ENCODE data around the gene SPTSSB.

The SPTSSB gene

DNA sequence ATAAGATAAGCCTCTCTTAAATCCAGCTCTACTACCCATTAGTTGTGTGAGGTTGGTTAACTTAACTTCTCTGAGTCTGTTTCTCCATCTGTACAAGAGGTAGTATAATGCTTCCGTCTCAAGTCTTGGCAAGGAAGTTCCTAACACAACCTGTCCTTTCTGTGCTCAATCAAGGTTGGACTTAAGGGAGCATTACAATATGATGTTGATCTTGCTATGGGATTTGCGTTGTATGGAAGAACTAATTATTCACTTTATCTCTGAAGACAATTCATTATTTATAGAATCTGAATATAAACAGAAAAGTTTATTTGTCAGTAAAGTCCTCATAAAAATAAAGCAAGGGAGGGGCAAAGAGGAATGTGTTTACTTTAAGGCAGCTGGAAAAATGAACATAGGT is 18.9 kb upstream of the SPTSSB start:
- DNase-seq: no peak

DNA sequence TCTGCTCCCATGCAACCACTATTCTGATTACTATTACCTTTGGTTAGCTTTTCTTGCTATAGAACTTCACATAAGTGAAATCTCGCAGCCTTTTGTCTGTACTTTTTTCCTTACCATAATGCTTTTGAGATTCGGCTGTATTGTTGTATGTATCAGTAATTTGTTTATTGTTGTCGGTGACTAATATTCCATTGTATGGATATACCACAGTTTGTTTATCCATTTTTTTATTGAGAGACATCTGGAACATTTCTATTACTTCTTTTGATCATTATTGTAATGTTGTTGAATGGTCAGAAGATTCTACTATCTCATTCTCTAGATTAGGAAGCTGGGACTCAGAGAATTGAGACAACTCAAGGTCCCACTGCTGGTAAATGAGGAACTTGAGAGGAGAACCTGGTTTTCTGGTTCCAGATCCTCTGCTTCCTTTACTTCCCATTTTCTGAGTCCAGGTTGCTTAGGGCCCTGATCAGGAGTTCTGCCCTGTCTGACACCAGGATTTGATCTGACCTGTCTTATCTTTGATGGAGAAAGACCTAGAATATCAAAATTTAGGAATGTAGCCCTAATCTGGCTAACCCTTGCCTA is 18.2 kb upstream of the SPTSSB start:
- no peak for DNase-seq

DNA sequence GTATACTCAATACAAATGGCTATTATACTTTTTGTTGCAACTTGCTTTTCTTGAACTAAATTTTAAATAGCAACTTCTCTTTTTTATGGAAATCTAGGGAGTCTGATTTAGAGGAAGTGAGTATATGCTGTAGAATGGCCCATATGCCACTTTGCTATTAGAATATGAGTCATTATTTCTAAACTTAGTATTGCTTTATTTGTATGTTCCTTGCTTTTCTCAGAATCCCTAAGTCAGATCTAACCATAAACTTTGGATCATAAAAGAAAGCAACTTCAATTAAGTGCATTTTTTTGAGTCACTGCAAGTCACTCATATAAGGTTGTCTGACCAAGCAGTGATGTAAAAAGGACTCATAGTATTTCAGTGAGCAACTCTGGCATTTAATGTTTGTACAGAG is 17.5 kb upstream of the SPTSSB start:
- no peak for DNase-seq

DNA sequence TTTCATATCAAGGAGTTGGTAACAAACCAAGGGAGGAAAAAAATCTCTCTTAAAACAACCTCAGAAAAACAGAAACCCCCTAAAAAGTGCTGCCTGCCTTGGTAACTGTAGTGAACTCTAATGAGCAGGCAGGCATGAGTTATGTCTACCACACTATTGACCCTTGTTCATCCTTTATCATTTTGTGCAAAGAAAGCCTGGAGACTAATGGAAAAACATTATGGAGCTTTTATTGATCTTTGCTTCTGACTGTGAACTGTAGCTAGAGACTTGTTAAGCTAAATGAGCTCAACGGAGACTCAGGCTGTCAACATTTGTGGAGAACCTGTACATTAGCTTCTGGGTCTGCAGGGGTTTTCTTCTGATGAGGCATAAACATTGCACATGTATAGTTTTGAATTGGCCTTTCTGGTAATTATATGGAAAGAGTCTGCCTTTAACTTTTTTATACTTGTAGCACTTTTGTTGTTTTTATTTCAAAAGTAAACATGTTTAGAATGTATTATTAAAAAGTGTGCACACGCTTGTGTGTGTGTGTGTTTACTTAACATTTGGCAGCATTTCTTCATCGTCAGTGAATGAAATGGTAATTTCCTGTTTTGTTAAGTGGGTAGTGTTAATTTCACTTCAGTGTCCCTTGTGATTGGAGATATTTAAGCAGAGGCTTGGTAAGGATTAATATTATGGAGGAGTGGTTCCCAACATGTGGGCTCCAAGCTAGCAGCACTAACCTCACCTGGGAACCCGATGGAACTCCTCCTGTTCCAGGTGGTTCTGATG is 15.9 kb upstream of the SPTSSB start:
- no peak for DNase-seq

DNA sequence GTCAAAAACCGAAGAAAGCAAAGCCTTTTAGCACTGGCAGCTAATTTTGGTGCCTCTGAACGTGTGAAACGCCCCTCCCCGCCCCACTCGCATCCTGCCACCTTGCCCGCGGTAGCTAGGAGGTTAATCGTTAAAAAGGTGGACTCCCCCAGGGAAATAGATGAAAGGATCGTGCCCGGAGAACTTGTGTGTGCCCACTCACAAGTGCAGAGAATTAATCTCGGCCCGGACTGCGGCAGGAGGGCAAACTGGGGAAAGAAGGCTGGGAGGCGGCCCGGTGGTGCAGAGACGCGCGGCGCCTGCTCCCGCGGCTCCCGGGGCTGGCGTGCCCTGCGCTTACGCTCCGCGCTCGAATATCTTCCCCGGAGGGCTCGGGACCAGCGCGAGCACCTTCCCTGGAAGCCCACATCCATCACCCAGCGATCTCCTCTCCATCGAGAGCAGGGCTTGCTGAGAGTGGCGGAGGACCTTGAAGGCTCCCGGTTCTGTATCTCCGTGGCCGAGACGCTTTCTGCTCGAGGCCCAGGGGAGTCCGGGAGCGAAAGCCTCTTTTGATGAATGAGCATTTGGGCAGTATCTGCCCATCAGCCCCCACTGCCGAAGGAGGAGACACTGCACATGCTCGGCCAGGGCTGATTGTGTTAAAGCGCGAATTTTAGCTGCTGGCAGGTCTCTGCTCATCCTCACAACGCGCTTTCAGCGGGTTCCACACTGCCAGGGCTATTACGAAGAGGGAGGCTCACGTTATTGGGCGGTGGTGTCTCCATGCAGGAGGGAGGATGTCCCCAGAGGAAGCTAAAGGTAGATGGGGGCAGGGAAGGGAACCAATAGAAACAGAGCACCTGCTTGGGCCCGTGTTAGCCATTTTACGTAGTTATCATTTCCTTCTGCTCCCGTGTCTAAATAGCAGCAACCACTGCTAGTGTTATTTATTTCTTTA is 1.3 kb upstream of the SPTSSB start:
- DNase-seq: peak; percentile 64

DNA sequence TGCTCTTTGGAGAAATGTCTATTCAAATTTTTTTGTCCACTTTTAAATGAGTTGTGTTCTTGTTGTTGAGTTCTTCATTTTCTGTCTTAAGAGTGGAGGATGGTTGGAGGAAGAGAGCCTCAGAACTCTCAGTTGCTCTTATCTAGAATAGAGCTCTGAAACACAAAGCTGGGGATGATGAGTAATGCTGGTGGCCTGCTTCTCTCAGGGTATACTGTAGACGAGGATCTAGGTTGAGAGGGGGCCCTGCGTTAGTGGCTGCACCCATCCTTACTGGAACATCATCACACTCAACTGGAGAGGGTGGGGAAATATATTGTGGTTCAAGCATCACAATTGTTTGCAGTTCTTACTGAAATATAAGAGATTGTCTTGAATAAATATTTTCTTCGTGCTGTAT is 1.8 kb downstream of the SPTSSB start:
- no peak for DNase-seq

DNA sequence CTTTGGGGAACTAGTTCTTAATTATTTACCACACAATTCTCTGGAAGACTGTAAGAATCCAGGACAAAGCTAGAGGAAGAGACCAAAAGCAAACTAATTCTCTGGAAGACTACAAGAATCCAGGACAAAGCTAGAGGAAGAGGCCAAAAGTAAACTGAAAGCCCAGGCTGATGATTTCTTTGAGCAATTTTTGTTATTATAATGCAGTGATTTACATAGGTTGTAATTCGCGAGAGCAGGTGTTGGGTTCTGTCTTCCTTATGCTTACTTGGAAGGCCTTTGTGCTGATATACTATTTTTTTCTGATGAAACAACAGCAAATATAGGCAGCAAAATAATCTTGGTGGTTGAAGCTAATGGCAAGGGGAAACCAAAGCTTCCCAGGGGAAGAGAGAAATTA is 5.2 kb downstream of the SPTSSB start:
- DNase-seq: no peak

DNA sequence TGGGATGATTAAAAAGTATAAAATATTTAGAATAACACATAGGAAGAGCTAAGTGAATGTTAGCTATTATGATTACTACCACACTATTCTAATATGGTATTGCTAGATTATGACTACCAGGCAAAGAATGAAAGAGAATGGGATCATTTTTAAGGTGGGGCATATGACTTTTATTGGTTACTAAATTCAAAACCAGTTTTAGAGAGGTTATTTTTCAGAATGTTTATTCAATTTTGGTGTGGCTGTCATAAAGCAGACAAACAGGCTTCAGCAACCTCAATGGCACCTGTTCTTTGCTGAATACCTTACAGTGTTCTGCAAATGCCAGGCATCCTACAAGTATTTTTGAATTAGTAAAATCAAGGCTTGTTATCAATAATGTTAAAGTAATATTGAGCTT is 12.8 kb downstream of the SPTSSB start:
- DNase-seq: no peak

DNA sequence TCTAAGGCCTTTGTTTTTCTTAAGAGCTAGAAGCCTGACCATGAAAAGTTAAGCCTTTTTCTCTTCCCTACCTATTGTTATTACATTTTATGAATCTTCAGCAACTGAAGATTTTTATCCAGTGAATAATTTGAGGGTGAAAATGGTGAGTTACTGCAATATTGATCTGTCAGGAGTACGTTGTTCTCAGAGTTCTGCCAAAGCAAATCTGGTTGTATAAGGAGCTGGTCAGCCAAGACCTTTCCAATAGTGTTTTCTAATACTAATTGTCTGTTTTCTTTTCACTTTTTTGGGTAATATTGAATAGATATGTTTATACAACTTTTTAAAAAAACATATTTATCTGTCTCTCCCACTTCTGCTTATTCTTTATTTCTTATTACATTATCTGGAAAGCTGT is 15.0 kb downstream of the SPTSSB start:
- DNase-seq: no peak

DNA sequence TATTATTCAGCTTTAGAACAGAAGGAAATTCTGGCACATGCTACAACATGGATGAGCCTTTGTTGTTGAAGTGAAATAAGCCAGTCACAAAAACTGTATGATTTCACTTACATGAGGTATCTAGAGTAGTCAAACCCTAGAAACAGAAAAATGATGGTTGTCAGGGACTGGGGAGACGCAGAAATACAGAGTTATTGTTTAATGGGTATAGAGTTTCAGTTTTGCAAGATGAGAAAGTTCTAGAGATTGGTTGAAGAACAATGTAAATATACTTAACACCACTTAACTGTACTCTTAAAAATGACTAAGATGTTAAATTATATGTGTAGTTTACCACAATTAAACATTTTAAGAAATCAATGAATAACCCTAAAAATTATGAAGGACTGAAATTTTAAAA is 15.8 kb downstream of the SPTSSB start:
- DNase-seq: no peak

DNA sequence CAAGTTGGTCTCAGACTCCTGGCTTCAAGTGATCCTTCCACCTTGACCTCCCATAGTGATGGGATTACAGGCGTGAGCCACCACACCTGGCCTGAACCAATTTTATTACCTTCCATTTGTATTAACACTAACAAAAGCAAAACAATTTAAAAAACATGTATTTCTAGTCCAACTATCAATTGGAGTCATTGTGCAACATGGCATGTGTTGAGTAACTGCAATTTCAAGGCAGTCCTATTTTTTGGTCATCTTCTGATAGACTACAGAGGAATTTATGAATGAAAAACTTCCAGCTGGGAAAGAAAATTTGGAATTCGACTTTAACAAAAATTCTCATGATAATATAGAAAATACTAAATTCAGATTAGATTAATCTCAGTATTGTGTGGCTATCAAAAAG is 16.8 kb downstream of the SPTSSB start:
- no peak for DNase-seq

DNA sequence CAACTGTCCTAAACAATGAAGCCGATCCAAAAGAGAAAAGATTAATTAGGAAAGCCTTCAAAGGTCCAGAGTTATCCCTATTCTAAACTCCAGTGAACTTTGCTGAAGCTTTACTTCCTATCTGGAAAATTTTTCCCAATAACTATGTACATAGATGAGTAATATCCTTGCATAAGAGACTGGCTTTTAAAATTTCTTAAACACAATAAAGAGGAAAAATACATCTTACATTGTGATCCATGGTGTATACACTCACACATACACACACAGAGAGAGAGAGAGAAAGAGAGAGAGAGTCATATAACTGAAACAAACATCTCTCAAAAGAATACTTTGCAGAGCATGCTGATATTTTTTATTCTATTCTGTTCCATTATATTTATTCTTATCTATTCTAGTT is 20.0 kb downstream of the SPTSSB start:
- DNase-seq: no peak

DNA sequence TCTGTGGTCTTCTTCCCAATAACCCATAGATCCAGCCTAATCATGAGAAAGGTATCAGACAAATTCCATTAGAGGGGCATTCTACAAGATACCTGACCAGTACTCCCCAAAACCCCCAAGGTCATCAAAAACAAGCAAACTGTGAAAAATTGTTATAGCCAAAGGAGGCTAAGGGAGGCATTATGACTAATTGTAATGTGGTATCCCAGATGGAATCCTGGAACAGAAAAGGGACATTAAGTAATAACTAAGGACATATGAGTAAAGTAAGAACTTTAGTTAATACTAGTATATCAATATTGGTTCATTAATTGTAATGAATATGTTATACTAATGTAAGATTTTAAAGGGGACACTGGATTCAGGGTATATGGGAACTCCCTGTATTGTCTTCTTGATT is 20.4 kb downstream of the SPTSSB start:
- no peak for DNase-seq

DNA sequence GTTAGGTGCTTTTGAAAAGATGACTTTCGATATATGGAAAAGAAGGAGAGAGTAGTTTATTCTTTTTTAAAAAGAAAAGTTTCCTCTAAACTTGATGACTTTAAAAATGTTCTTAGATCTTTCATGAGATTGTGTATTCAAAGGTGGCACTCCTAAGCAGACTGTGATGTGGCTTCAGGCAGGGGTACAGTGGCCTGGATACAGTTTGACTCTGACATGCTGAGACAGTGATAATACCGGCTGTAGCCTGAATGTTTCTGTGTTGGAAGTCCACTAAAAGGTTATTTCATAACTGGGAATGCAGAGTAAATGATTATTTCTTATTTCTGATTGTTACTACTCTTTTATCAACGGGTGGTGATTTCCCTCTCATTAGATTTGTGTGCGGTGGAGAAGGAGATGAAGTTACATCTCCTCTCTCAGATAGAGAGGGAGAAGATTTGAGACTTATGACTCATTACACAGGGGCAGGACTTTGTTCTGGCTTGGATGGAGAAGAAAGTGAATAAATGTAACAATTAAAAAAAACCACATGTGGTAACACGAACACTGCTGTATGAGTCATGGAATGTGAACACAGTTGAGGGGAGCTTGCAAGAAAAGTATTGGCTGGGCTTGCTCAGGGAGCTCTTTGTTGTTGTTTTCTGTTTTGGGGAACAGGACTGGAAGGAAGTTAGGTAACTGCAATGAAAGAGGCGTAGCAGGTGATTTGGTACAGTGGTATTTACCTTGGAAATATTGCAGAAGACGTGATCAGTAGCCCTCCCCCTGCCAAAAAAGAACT is 21.6 kb downstream of the SPTSSB start:
- DNase-seq: peak; percentile 61

DNA sequence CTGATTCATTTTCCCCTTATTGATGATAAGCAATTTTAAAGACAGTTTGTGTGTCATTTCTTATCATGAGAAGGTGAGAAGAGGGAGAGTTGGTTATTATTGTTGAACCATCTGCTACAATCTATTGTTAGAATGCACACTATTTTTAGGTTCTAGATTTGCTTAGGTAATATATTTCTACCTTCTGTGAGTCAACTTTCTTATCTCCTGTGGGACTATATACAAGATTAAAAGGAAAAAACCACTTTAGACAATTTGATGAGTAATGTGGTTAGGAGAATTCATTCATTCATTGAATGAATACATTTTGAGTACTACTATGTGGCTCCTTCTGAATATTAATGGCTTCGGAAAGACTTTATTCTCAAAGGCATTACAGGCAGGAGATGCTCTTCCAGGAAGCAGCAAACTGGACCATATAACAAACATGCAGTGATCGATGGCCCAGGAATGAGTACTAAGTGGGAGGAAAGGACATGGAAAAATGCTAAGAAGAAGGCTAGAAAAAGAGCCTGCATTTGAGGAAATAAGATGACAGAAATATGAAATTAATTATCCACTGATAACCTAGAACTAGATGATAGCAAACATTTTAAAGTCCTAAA is 22.4 kb downstream of the SPTSSB start:
- no peak for DNase-seq

DNA sequence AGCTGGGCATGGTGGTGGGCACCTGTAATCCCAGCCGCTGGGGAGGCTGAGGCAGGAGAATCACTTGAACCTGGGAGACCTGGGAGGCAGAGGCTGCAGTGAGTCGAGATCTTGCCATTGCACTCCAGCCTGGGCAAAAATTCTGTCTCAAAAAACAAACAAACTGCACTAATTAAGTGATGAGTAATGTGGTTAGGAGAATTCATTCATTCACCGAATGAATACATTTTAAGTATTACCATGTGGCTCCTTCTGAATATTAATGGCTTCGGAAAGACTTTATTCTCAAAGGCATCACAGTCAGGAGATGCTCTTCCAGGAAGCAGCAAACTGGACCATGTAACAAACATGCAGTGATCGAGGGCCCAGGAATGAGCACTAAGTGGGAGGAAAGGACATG is 23.6 kb downstream of the SPTSSB start:
- no peak for DNase-seq

DNA sequence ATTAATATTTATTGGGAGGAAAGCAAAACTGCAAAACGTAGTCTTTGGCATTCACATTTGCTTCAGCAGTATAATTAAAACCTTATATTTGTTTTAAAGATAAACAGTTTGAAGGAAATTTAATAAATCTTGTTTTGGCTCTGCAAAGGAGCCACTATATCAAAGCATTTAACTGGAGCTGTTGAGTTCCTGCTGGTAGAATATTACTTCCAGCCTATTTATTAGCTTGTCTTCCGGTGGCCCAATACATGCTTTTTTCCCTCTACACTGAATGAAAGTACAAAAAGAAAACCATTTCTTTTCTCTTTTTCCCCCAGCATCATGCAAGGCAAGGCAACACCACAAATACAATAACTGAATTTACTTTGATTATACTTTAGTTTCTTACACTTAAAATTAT is 26.3 kb downstream of the SPTSSB start:
- DNase-seq: no peak

DNA sequence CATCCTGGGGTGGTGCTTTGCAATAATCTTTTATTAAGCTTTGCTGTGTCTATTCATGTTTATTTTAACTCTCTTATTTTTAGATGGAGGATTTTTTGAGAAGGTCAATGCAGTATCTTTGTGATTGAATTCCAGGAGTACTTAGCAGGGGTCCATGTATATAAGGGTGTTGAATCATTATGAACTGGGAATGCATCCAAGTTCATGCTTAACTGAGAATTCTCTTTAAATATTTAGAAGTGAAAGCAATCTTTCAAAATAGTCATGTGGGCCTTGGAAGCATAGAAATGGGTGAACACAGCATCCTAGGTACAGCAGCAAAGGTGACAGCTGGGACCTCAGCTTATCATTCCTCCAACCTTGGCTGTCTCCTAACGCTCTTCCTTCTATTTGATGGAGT is 27.3 kb downstream of the SPTSSB start:
- no peak for DNase-seq

DNA sequence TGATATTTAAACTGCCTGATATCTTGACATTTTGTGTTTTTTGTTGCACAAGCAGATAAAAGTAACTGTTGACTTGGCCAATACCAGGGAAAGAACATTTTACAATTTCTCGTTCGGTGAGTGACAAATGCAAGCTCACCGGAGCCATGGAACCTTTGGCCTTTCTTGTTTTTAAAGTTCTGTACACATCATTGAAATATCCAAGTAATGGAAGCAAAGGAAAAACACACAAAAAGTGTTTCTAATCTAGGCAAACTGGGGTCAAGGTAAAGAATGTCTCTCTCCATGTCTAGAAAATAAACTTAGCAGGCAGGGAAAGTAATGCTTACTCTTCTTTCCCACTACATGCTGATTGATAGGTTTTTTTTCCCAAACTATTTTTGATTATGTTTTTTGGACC is 27.8 kb downstream of the SPTSSB start:
- no peak for DNase-seq

DNA sequence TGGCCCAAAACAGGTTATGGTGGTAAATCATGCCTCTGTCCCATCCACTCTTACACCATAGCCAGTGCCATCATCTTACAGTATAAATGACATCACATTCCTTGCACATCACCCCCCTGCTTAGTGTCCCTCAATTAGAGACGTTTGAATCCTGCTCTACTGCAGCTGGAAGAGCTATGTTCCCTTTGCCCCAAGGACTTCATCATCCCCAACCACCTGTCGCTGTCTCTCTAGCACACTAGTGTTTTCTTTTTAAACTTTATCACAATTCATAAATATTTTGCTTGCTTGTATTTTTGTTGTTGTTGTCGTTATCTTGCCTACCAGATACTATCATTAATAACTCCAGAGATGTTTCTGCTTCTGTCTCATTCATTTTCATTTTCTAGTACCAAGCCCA is 28.7 kb downstream of the SPTSSB start:
- no peak for DNase-seq

DNA sequence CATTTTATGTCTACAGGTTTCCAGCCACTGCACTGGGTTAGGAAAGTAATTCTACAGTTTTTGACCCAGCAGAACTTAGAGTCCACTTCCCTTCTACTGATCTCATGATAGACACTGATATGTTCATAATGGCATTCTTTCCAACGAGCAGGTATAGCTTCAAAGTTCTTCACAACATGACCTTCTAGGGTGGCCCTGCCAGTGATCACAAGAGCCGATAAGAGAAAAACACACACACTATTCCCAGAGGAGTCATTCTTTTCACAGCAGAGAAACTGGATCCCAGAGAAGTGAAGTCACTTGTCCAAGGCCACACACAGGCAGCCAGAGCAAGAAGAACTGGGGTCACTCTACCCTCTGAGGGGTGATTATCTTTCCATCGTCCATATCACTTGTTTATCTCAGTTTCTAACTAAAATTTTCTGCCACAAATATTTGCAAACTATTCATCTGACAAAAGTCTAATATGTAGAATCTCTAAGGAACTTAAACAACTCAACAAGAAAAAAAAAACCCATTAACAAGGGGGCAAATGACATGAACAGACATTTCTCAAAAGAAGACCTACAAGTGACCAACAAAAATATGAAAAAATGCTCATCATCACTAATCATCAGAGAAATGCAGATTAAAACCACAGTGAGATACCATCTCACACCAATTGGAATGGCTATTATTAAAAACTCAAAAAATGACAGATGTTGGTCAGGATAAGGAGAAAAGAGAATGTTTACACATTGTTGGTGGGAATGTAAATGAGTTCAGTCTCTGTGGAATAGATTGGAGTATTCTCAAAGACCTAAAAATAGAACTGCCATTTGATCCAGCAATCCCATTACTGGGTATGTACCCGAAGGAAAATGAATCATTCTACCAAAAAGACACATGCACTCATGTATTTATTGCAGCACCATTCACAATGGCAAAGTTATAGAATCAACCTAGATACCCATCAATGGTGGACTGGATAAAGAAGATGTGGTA is 31.5 kb downstream of the SPTSSB start:
- DNase-seq: no peak

All from activated effector memory CD4-positive, alpha-beta T cell treated with anti-CD3 and anti-CD28 coated beads, Interleukin-2, amount 50 U/mL, for 16 hours (primary cell).